Measurements from ENCODE around the gene SLC23A2.

The SLC23A2 gene

DNA sequence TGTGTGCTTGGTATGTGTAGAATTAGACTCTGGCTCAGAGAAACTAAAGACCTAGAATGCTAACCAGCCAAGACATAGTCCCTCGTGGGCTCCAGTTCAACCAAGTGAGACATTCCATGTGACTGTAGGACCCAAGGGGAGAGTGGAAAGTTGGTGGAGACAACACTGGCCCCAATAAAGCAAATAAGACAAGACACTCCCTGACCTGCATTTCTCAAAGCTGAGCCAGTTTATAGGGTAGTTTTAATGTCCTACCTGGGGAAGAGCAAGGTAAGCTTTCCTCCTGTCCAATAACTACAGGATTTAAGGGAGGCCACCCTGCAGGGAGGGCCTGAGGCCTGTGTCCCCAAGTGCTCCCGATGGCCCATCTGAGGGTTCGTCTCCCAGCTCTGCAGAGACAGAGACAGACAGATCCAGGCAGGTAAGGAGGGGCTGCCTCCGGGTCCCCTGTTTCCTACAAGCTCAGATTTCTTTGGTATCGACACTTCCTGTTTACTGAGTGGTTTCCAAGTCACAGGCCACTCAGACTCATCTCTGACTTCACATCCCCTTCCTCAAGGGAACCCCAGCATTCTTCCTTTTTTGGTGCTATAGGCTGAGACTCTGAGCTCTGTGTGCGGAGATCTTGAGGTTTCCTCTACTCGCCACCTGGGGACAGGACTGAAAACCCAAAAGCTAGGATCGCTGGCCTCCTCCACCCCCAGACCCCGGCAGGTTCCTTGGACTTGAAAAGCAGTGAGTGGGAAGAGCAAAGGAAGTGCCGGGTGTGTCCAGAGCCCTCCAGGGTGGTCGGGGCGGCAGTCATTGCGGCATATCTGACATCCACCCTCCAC lies 187.2 kb downstream of the SLC23A2 start:
- DNase-seq (ENCODE audit: low read depth): peak; percentile 94
- peak overlapping the region; percentile 71 for H3K4me3 ChIP-seq (ENCODE audit: low read depth, low read length)

GRCh38 chr20:4813076-4813862 lies 188.0 kb downstream of the SLC23A2 start:
- peak; percentile 81 for DNase-seq (ENCODE audit: low read depth)
- peak overlapping the region; percentile 71 for H3K4me3 ChIP-seq (ENCODE audit: low read depth, low read length)
- TF ChIP-seq, protein P1, sequence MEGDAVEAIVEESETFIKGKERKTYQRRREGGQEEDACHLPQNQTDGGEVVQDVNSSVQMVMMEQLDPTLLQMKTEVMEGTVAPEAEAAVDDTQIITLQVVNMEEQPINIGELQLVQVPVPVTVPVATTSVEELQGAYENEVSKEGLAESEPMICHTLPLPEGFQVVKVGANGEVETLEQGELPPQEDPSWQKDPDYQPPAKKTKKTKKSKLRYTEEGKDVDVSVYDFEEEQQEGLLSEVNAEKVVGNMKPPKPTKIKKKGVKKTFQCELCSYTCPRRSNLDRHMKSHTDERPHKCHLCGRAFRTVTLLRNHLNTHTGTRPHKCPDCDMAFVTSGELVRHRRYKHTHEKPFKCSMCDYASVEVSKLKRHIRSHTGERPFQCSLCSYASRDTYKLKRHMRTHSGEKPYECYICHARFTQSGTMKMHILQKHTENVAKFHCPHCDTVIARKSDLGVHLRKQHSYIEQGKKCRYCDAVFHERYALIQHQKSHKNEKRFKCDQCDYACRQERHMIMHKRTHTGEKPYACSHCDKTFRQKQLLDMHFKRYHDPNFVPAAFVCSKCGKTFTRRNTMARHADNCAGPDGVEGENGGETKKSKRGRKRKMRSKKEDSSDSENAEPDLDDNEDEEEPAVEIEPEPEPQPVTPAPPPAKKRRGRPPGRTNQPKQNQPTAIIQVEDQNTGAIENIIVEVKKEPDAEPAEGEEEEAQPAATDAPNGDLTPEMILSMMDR (IDR thresholded peaks at IDR 0.05; ENCODE audit: insufficient read depth, low read depth, low read length, missing control alignments): no peak

More for the DNA sequence above, 187.2 kb downstream of the SLC23A2 start:
- TF ChIP-seq, protein P1 (IDR thresholded peaks at IDR 0.05; ENCODE audit: insufficient read depth, low read depth, low read length, missing control alignments): no peak

GRCh38 chr20:4812641-4813075 lies 188.7 kb downstream of the SLC23A2 start:
- TF ChIP-seq, protein P1 (IDR thresholded peaks at IDR 0.05; ENCODE audit: insufficient read depth, low read depth, low read length, missing control alignments): no peak
- peak; percentile 61 for DNase-seq (ENCODE audit: low read depth)
- peak overlapping the region; percentile 71 for H3K4me3 ChIP-seq (ENCODE audit: low read depth, low read length)

- peak overlapping the region; percentile 71 for H3K4me3 ChIP-seq (ENCODE audit: low read depth, low read length)
- no peak for DNase-seq (ENCODE audit: low read depth)
- TF ChIP-seq, protein P1 (IDR thresholded peaks at IDR 0.05; ENCODE audit: insufficient read depth, low read depth, low read length, missing control alignments): no peak
Measured at GRCh38 chr20:4812216-4812615, 189.1 kb downstream of the SLC23A2 start.

DNA sequence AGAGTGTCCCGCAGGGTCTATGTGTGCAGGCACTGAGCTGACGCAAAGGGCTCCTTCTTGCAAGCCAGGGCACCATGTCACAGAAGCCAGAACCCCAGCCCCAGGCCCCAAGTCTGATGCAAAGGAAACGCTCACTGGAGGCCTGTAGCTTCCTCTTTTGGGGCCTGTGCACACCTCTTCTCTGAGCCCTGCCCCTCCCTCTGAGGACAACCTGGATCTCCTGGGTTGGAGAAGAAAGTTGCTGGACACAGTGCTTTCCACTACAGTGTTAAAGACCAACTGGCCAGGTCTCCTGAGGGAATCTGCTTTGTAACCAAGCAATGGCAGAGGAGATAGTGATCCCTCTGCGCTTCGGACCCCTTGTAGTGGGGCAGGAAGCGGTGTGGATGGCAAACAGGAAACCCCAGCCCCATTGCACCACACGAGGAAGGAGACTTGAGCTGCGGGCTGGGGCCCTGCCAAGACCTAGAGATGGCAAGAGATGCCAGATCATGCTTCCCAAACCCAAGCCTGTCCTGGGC lies 189.6 kb downstream of the SLC23A2 start:
- TF ChIP-seq, protein P1 (IDR thresholded peaks at IDR 0.05; ENCODE audit: insufficient read depth, low read depth, low read length, missing control alignments): no peak
- no peak overlapping the region for H3K4me3 ChIP-seq (ENCODE audit: low read depth, low read length)
- DNase-seq (ENCODE audit: low read depth): peak; percentile 44

DNA sequence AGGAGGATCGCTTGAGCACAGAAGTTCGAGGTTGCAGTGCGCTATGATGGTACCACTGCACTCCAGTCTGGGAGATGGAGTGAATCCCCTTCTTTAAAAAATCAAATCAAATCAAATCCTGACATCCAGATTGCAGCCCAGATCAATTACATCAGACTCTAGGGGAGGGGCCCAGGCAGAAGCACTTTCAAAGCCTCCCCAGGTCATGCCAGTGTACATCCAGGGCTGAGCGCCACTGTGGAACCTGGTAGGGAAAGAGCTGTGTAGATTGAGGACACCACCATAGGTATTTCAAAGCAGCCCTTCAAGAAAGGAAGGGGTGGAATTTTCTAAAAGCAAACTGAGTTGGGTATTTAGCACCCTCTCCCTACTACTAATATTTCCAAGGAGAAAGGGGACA lies 190.1 kb downstream of the SLC23A2 start:
- TF ChIP-seq, protein P1 (IDR thresholded peaks at IDR 0.05; ENCODE audit: insufficient read depth, low read depth, low read length, missing control alignments): no peak
- no peak overlapping the region for H3K4me3 ChIP-seq (ENCODE audit: low read depth, low read length)
- no peak for DNase-seq (ENCODE audit: low read depth)

Measured in GM12865 (cell line).